Adrenal gland (tissue), 5 donors: Measurements from ENCODE around the gene IQCN.

Experiments used
- POLR2A ChIP-seq, 2 donors: fragments of 450-650 bp; IDR thresholded peaks; one replicate each; pipeline ENCODE4 v1.6.1; 2017; ENCODE audit warnings: antibody characterized with exemption in 2 of 2, mild to moderate bottlenecking in 2 of 2, moderate library complexity in 1 of 2
- TF ChIP-seq, protein P1 (sequence below), 6 experiments: fragments of 450-650 bp in 4 of 6; fragments of 200-600 bp in 2 of 6; sonication (generic) in 1 of 6; IDR thresholded peaks; 1 replicate in 5 of 6; 2 replicates in 1 of 6; pipeline versions ENCODE4 v1.5.1 to v1.8.0; 2016 to 2021; ENCODE audit warnings: antibody characterized with exemption in 6 of 6, mild to moderate bottlenecking in 2 of 6, moderate library complexity in 1 of 6
- donor health status: DM: no; HTN: no; CAD: no.

DNA sequence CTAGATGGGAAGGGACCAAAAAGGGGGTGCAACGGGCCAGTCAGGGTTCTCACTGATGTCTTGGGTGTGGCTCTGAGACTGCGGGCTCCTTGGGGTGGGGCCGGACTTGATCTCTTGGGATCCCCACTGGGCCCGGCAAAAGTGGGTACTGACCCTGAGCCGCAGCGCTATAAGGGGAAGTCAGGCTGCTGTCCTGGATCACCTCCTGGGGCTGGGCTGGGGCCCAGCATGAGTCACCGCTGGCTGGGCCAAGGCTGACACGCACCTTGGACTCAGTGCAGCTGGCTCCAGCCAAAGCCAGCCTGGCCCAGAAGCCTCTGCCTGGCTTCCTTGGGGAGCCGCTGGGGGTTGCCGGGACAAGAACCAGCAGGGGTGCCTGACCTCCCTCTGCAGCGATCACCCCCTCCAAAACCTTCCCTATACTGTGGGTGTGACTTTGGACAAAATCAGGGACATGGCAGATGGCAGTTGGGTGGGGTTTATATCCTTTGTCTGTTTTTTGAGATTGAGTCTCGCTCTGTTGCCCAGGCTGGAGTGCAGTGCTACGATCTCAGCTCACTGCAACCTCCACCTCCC, 617 bp upstream of the IQCN start:
- TF ChIP-seq POLR2A (IDR thresholded peaks at IDR 0.05): peak; percentile 39 to 62
- TF ChIP-seq, protein P1, sequence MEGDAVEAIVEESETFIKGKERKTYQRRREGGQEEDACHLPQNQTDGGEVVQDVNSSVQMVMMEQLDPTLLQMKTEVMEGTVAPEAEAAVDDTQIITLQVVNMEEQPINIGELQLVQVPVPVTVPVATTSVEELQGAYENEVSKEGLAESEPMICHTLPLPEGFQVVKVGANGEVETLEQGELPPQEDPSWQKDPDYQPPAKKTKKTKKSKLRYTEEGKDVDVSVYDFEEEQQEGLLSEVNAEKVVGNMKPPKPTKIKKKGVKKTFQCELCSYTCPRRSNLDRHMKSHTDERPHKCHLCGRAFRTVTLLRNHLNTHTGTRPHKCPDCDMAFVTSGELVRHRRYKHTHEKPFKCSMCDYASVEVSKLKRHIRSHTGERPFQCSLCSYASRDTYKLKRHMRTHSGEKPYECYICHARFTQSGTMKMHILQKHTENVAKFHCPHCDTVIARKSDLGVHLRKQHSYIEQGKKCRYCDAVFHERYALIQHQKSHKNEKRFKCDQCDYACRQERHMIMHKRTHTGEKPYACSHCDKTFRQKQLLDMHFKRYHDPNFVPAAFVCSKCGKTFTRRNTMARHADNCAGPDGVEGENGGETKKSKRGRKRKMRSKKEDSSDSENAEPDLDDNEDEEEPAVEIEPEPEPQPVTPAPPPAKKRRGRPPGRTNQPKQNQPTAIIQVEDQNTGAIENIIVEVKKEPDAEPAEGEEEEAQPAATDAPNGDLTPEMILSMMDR (IDR thresholded peaks at IDR 0.05): peak in 2 of 6 experiments; percentile 17 to 21
